Small intestine (tissue), 16 donors: ENCODE results near the gene CDKL2. TPM values are rescaled to one million over a fixed set of nuclear protein-coding genes. Genes with fewer than 3 reads are reported as not detected.

Experiments
- DNase-seq, 2 donors: peaks; one replicate each; pipeline versions ENCODE4 v3.0.0 to v3.0.0-alpha.2; 2013
- FAIRE-seq: peaks from 2 replicates; lab custom pipeline; 2012; peaks lifted over from hg19 to GRCh38; lab: Jason Lieb, UNC
- H3K27ac ChIP-seq, 3 donors: one replicate each; pipeline ENCODE4 v1.5.1; 2013; ENCODE audit warnings: low read length in 2 of 3, mild to moderate bottlenecking in 2 of 3, control low read depth in 1 of 3, inconsistent platforms in 1 of 3, low read depth in 1 of 3, moderate library complexity in 1 of 3
- H3K27me3 ChIP-seq, 3 donors: one replicate each; pipeline ENCODE4 v1.6.1; 2013; ENCODE audit warnings: low read length in 3 of 3, inconsistent platforms in 1 of 3; ENCODE audit not compliant: control insufficient read depth in 3 of 3, insufficient read depth in 3 of 3
- H3K36me3 ChIP-seq, 3 donors: one replicate each; pipeline ENCODE4 v1.6.1; 2013; ENCODE audit warnings: low read length in 3 of 3, inconsistent platforms in 1 of 3, low read depth in 1 of 3, mild to moderate bottlenecking in 1 of 3, moderate library complexity in 1 of 3; ENCODE audit not compliant: control insufficient read depth in 3 of 3, insufficient read depth in 2 of 3
- H3K4me1 ChIP-seq, 3 donors: one replicate each; pipeline ENCODE4 v1.6.1; 2013; ENCODE audit warnings: low read length in 2 of 3, inconsistent platforms in 1 of 3, low read depth in 1 of 3, mild to moderate bottlenecking in 1 of 3, moderate library complexity in 1 of 3; ENCODE audit not compliant: control insufficient read depth in 3 of 3, insufficient read depth in 2 of 3
- H3K4me3 ChIP-seq, 3 donors: one replicate each; pipeline ENCODE4 v1.5.1; 2013; ENCODE audit warnings: low read length in 3 of 3, control low read depth in 1 of 3, inconsistent platforms in 1 of 3, low read depth in 1 of 3, mild to moderate bottlenecking in 1 of 3, moderate library complexity in 1 of 3
- H3K9me3 ChIP-seq, 2 donors: one replicate each; pipeline ENCODE4 v1.6.1; 2013; ENCODE audit warnings: low read depth in 1 of 2, low read length in 1 of 2; ENCODE audit not compliant: control insufficient read depth in 2 of 2, insufficient read depth in 1 of 2
- WGBS, 3 donors: extraction: QIAGEN DNeasy Blood & Tissue Kit; methylation state at CpG; one replicate each; pipeline ENCODE4 v1.1.7; 2013; 5-methylcytosine and 5-hydroxymethylcytosine counted together
- long read RNA-seq, 10 donors: transcript quantifications; one replicate each; lab custom pipeline, GENCODE V29; 2026
- polyA plus RNA-seq, 4 donors: library from polyadenylated mRNA; stranded (reverse) in 3 of 4; unstranded in 1 of 4; fragments of 200-250 nt in 3 of 4; fragments of 120-200 nt in 1 of 4; gene quantifications; one replicate each; pipeline versions ENCODE4 v1.2.1 to v1.2.3, GENCODE V29; 2013
- donor health status: healthy with polysubstance abuse.
- donor health status: control.
- donor health status: control.
- donor health status: Bipolar disorder and iron deficiency.
- donor health status: healthy.

The CDKL2 gene
- polyA plus RNA-seq, result 1 to 10 TPM in 1 of 4 donors, under 1 TPM in 1, not detected in 2; 0.33 to 1.0 TPM
- long read RNA-seq, donor 1, partial matches to known transcripts, result 0 of 1 reads
- long read RNA-seq, donor 1, other reads (novel, unspliced or antisense), result 0 of 1 reads
- long read RNA-seq, donor 2, result 0 reads
- long read RNA-seq, donor 3, result 0 reads
- long read RNA-seq, donor 4, result 0 reads
- long read RNA-seq, donor 5, result 0 reads
- long read RNA-seq, donor 6, result 0 reads
- long read RNA-seq, donor 7, partial matches to known transcripts, result 0 of 1 reads
- long read RNA-seq, donor 7, other reads (novel, unspliced or antisense), result 0 of 1 reads
- long read RNA-seq, donor 8, result 0 reads
- long read RNA-seq, donor 9, result 0 reads
- long read RNA-seq, donor 10, result 0 reads

GRCh38 chr4:75630174-75630936, at the start of gene CDKL2:
Gene CDKL2, minus strand, starts transcription at chr4:75630528. Its CDS starts 4,540 bp downstream, at chr4:75625988.
- H3K27ac ChIP-seq, result peak within 1 kb of the TSS; percentile 3 to 71 (median 8)
- H3K36me3 ChIP-seq, result no peaks in the 10 kb centered on the region
- H3K27me3 ChIP-seq, result no peaks in the 10 kb centered on the region
- no peaks in the 10 kb centered on the region for H3K9me3 ChIP-seq
- FAIRE-seq (no peak), DNase-seq (peak; percentile 96 to 97)
- WGBS, 3 donors, result 1 to 2% (median 1%) methylated on average over 53 to 57 of the region's 57 CpGs
- H3K4me1 ChIP-seq, result peaks cover 0 to 5% (median 0%) of the 10 kb centered on the region in 3 donors
- H3K4me3 ChIP-seq, result peak within 1 kb of the TSS; percentile 16 to 62 (median 60)

GRCh38 chr4:75678965-75679364, 48.6 kb upstream of the CDKL2 start:
- FAIRE-seq, result no peak
- no peak for DNase-seq
- no peaks in the 10 kb centered on the region for H3K36me3 ChIP-seq
- no peak overlapping the region for H3K27ac ChIP-seq
- peaks cover 0 to 12% (median 3%) of the 10 kb centered on the region in 3 donors for H3K4me1 ChIP-seq
- no peak overlapping the region for H3K4me3 ChIP-seq
- H3K9me3 ChIP-seq, result no peaks in the 10 kb centered on the region
- H3K27me3 ChIP-seq, result no peaks in the 10 kb centered on the region

- Histone ChIP-seq H3K4me1 (peaks cover 0 to 14% (median 3%) of the 10 kb centered on the region in 3 donors), H3K4me3 (no peak overlapping the region), H3K27ac (no peak overlapping the region), H3K9me3 (no peaks in the 10 kb centered on the region), H3K36me3 (no peaks in the 10 kb centered on the region), H3K27me3 (no peaks in the 10 kb centered on the region)
- no peak for FAIRE-seq
- no peak for DNase-seq
Measured at GRCh38 chr4:75678473-75678872, 48.1 kb upstream of the CDKL2 start.

- Histone ChIP-seq H3K4me1 (peaks cover 0 to 19% (median 10%) of the 10 kb centered on the region in 3 donors), H3K9me3 (no peaks in the 10 kb centered on the region), H3K27me3 (no peaks in the 10 kb centered on the region), H3K36me3 (no peaks in the 10 kb centered on the region), H3K27ac (peak overlapping the region in 2 of 3 donors; percentile 51 to 58), H3K4me3 (no peak overlapping the region)
- DNase-seq, result peak in 1 of 2 donors; percentile 76
- no peak for FAIRE-seq
- WGBS, 3 donors, result 85 to 89% (median 86%) methylated on average over 11 of the region's 11 CpGs
Measured at GRCh38 chr4:75675004-75675531, 44.7 kb upstream of the CDKL2 start.

- FAIRE-seq (no peak), DNase-seq (no peak)
- Histone ChIP-seq H3K4me3 (peak overlapping the region in 2 of 3 donors; percentile 39 to 99), H3K27me3 (no peaks in the 10 kb centered on the region), H3K9me3 (no peaks in the 10 kb centered on the region), H3K36me3 (peaks cover 0 to 3% (median 0%) of the 10 kb centered on the region in 3 donors), H3K27ac (peak overlapping the region; percentile 80 to 97 (median 97)), H3K4me1 (peaks cover 0 to 25% (median 20%) of the 10 kb centered on the region in 3 donors)
- WGBS, 3 donors, result 30 to 40% (median 39%) methylated on average over 5 of the region's 5 CpGs
Measured at GRCh38 chr4:75673959-75674328, 43.6 kb upstream of the CDKL2 start.

GRCh38 chr4:75673027-75673958, 43.0 kb upstream of the CDKL2 start, which contains the start of gene G3BP2:
Gene G3BP2, minus strand, starts transcription at chr4:75673411. Its CDS starts 11,386 bp downstream, at chr4:75662025.
- 0% methylated on average over 70 to 83 of the region's 83 CpGs for whole genome bisulfite sequencing, 3 donors
- H3K9me3 ChIP-seq, result no peaks in the 10 kb centered on the region
- H3K27ac ChIP-seq, result peak within 1 kb of the TSS; percentile 96 to 97 (median 97)
- H3K4me1 ChIP-seq, result peaks cover 2 to 25% (median 22%) of the 10 kb centered on the region in 3 donors
- FAIRE-seq (peak; percentile 57), DNase-seq (peak; percentile 99)
- peak within 1 kb of the TSS; percentile 77 to 99 (median 88) for H3K4me3 ChIP-seq
- H3K36me3 ChIP-seq, result peaks cover 0 to 3% (median 0%) of the 10 kb centered on the region in 3 donors
- no peaks in the 10 kb centered on the region for H3K27me3 ChIP-seq

GRCh38 chr4:75672461-75673026, 42.2 kb upstream of the CDKL2 start:
- Histone ChIP-seq H3K27ac (peak overlapping the region; percentile 96 to 97 (median 97)), H3K4me3 (peak overlapping the region; percentile 77 to 99 (median 88)), H3K4me1 (peaks cover 2 to 25% (median 22%) of the 10 kb centered on the region in 3 donors), H3K36me3 (peaks cover 0 to 3% (median 0%) of the 10 kb centered on the region in 3 donors), H3K9me3 (no peaks in the 10 kb centered on the region), H3K27me3 (no peaks in the 10 kb centered on the region)
- peak; percentile 73 to 88 for DNase-seq
- FAIRE-seq, result no peak
- 0% methylated on average over 42 to 44 of the region's 44 CpGs for WGBS, 3 donors
